Stomach (tissue), 4 donors: ENCODE measurements around the gene ADAM22.

ENCODE experiments used
- EP300 ChIP-seq: sonication (generic); formaldehyde crosslinking; IDR thresholded peaks from one replicate; pipeline ENCODE4 v1.6.1; 2017; ENCODE audit warnings: antibody characterized with exemption
- POLR2A ChIP-seq, 4 donors: fragments of 450-650 bp; IDR thresholded peaks; one replicate each; pipeline ENCODE4 v1.6.1; 2016; ENCODE audit warnings: antibody characterized with exemption in 4 of 4, control low read depth in 2 of 4, mild to moderate bottlenecking in 1 of 4, moderate library complexity in 1 of 4
- POLR2AphosphoS5 ChIP-seq, 3 donors: sonication (generic); formaldehyde crosslinking; IDR thresholded peaks; one replicate each; pipeline ENCODE4 v1.6.1; 2016; ENCODE audit warnings: antibody characterized with exemption in 3 of 3
- TF ChIP-seq, protein P1 (sequence below), 7 experiments: fragments of 450-650 bp in 4 of 7; fragments of 200-600 bp in 3 of 7; sonication (generic) in 3 of 7; IDR thresholded peaks; one replicate each; pipeline ENCODE4 v1.5.1; 2016 to 2019; ENCODE audit warnings: antibody characterized with exemption in 7 of 7, control low read depth in 2 of 7, mild to moderate bottlenecking in 1 of 7

DNA sequence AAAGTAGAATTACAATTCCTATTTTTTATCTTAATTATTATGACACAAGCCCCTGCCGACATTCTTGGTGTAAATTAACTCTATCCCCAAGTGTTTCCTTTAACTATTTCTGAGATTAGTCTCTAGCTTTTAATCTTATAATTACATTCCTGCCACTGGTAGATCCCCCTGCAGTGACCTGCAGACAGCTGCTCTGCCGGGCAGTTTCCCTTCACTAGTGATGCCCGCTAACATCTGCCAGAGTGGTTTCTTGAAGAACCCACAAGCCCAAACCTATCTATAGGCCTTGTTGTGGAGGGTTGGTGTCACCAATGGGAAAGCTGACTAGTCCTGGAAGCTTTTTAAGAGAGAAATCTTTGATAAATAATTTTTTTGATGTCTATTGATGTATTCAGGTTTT lies 50.0 kb downstream of the ADAM22 start:
- TF ChIP-seq EP300 (no peak), POLR2AphosphoS5 (IDR thresholded peaks at IDR 0.05) (no peak), POLR2A (IDR thresholded peaks at IDR 0.05) (no peak)
- TF ChIP-seq, protein P1, sequence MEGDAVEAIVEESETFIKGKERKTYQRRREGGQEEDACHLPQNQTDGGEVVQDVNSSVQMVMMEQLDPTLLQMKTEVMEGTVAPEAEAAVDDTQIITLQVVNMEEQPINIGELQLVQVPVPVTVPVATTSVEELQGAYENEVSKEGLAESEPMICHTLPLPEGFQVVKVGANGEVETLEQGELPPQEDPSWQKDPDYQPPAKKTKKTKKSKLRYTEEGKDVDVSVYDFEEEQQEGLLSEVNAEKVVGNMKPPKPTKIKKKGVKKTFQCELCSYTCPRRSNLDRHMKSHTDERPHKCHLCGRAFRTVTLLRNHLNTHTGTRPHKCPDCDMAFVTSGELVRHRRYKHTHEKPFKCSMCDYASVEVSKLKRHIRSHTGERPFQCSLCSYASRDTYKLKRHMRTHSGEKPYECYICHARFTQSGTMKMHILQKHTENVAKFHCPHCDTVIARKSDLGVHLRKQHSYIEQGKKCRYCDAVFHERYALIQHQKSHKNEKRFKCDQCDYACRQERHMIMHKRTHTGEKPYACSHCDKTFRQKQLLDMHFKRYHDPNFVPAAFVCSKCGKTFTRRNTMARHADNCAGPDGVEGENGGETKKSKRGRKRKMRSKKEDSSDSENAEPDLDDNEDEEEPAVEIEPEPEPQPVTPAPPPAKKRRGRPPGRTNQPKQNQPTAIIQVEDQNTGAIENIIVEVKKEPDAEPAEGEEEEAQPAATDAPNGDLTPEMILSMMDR (IDR thresholded peaks at IDR 0.05), result no peak
